ENCODE results near the gene RASSF4. TPM values are rescaled to one million over a fixed set of nuclear protein-coding genes. Genes with fewer than 3 reads are reported as not detected.

RASSF4 gene, protein sequence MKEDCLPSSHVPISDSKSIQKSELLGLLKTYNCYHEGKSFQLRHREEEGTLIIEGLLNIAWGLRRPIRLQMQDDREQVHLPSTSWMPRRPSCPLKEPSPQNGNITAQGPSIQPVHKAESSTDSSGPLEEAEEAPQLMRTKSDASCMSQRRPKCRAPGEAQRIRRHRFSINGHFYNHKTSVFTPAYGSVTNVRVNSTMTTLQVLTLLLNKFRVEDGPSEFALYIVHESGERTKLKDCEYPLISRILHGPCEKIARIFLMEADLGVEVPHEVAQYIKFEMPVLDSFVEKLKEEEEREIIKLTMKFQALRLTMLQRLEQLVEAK
- polyA plus RNA-seq (2013) = 1.9 TPM

DNA sequence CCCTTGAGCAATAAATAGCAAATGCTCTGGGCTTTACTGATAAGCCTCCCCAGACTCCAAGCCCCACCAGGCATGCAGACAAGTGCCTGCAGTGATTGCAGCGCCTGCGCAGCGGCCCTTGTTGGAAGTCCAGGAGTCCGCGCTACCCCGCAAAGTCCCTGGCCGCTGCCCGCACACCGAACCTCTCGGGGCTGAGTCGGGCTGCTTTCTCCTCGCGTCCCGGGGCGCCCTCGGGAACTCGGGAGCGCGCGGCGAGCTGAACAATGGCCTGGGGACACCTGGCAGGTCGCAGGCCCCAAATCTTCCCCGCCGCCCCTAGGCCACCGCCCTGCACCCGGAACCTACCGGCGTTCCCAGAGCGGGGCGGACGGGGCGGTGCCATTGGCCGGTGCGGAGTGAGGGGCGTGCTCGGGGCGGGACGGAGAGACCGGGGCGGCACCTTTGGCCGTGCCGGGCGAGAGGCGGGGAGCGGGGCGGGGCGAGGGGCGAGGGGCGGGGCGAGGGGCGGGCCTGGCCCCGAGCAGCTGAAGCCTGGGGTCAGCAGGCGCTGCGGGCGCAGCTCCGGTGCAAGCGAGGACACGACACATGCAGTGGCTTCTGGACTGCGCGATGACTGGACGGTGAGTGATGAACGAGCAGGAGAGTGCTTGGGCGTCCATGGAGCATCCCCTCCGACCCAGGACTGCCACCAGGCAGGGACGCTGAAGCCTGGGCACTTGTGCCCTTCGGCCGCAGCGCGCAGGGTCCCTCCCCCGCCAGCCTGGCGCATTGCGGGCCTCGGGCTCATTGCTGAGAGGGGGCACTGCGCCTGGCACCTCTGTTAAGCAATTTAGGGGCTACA is at the start of gene RASSF4:
Gene RASSF4 (plus strand): TSS at position 556 of the 841 bp plus-strand sequence. CDS start 10,401 bp downstream, outside the sequence.
- H3K9me3 ChIP-seq (ENCODE audit: control extremely low read depth in 1 of 5, control insufficient read depth in 4 of 5, insufficient read depth in 2 of 5, low read depth in 1 of 5, low read length in 4 of 5) = no peaks in the 10 kb centered on the region
- ChIA-PET POLR2A (no interaction called here), CTCF (no interaction called here)
- H3K27ac ChIP-seq (ENCODE audit: insufficient read depth in 1 of 2, low read depth in 1 of 2, low read length in 2 of 2, poor library complexity in 1 of 2, severe bottlenecking in 2 of 2) = peak within 1 kb of the TSS in 1 of 2 experiments; percentile 60
- peak within 1 kb of the TSS; percentile 57 to 85 (median 79) for H3K4me3 ChIP-seq (ENCODE audit: control insufficient read depth in 1 of 7, extremely low read depth in 1 of 7, insufficient read depth in 4 of 7, low read depth in 2 of 7, low read length in 6 of 7)
- peaks cover 0 to 7% (median 2%) of the 10 kb centered on the region in 4 experiments for H3K36me3 ChIP-seq (ENCODE audit: control insufficient read depth in 4 of 4, insufficient read depth in 4 of 4, low read length in 3 of 4)
- no peaks in the 10 kb centered on the region for H3K27me3 ChIP-seq (replicated peaks in 2 of 5; ENCODE audit: control insufficient read depth in 4 of 5, insufficient read depth in 5 of 5, low read length in 4 of 5)
- peaks cover 6 to 50% (median 24%) of the 10 kb centered on the region in 4 experiments for H3K4me1 ChIP-seq (ENCODE audit: control extremely low read depth in 1 of 4, control insufficient read depth in 4 of 4, insufficient read depth in 4 of 4, low read length in 3 of 4)
- under 1% methylated on average over 40 of the region's 74 CpGs for WGBS (ENCODE audit: insufficient coverage)
- peak; percentile 81 to 89 (median 88) for DNase-seq

DNA sequence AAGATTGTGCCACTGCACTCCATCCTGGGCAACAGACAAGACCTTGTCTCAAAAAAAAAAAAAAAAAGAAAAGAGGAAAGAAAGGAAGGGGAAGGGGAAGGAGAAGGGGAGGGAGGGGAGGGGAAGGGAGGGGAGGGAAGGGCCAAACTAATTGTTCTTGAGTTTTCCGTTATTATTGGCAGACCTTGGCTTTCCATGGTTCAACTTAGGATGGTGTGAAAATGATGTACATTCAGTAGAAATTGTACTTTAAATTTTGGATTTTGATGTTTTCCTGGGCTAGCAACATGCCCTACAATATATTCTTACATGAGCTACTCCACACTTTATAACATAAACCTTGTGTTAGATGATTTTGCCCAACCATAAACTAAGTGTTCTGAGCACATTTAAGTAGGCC is 49.7 kb upstream of the RASSF4 start:
- CTCF ChIA-PET = interaction anchor here (1.0 kb wide), 1 partner anchor 23 kb away, joined by 5 read pairs; no protein-coding TSS in a partner anchor
- DNase-seq = no peak

DNA sequence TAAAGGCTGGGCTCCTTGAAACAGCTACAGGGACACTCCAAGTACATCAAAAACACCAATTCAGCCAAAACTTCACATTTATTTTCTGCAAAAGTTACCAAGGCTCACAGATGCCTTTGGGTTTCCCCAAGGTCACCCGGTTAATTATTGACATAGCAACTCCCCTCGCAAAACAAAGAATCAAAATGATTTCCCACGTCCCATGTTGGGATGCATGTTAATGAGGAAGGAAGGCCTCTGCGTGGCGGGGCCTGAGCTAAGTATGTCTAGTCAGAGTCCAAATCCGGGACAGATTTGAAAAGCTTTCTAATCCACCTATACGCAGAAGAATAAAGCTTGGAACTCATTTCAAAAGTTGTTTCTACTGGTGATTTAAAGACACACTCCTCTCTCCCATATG is 49.0 kb upstream of the RASSF4 start:
- WGBS (ENCODE audit: insufficient coverage) = 79% methylated on average over 7 of the region's 7 CpGs
- CTCF ChIA-PET = interaction anchor here (0.9 kb wide), 1 partner anchor 20 kb away, joined by 3 read pairs; no protein-coding TSS in a partner anchor
- DNase-seq = no peak
- H3K27me3 ChIP-seq (replicated peaks in 2 of 5; ENCODE audit: control insufficient read depth in 4 of 5, insufficient read depth in 5 of 5, low read length in 4 of 5) = no peaks in the 10 kb centered on the region
- H3K4me1 ChIP-seq (ENCODE audit: control extremely low read depth in 1 of 4, control insufficient read depth in 4 of 4, insufficient read depth in 4 of 4, low read length in 3 of 4) = peaks cover 9 to 48% (median 34%) of the 10 kb centered on the region in 4 experiments
- H3K9me3 ChIP-seq (ENCODE audit: control extremely low read depth in 1 of 5, control insufficient read depth in 4 of 5, insufficient read depth in 2 of 5, low read depth in 1 of 5, low read length in 4 of 5) = peaks cover 0 to under 1% (median 0%) of the 10 kb centered on the region in 5 experiments
- POLR2A ChIA-PET = no interaction called here
- no peak overlapping the region for H3K27ac ChIP-seq (ENCODE audit: insufficient read depth in 1 of 2, low read depth in 1 of 2, low read length in 2 of 2, poor library complexity in 1 of 2, severe bottlenecking in 2 of 2)
- peak overlapping the region in 1 of 7 experiments; percentile 52 for H3K4me3 ChIP-seq (ENCODE audit: control insufficient read depth in 1 of 7, extremely low read depth in 1 of 7, insufficient read depth in 4 of 7, low read depth in 2 of 7, low read length in 6 of 7)
- no peaks in the 10 kb centered on the region for H3K36me3 ChIP-seq (ENCODE audit: control insufficient read depth in 4 of 4, insufficient read depth in 4 of 4, low read length in 3 of 4)

More for the DNA sequence above, 49.7 kb upstream of the RASSF4 start:
- Histone ChIP-seq H3K36me3 (ENCODE audit: control insufficient read depth in 4 of 4, insufficient read depth in 4 of 4, low read length in 3 of 4) (no peaks in the 10 kb centered on the region), H3K4me3 (ENCODE audit: control insufficient read depth in 1 of 7, extremely low read depth in 1 of 7, insufficient read depth in 4 of 7, low read depth in 2 of 7, low read length in 6 of 7) (no peak overlapping the region), H3K27ac (ENCODE audit: insufficient read depth in 1 of 2, low read depth in 1 of 2, low read length in 2 of 2, poor library complexity in 1 of 2, severe bottlenecking in 2 of 2) (no peak overlapping the region), H3K9me3 (ENCODE audit: control extremely low read depth in 1 of 5, control insufficient read depth in 4 of 5, insufficient read depth in 2 of 5, low read depth in 1 of 5, low read length in 4 of 5) (peaks cover 0 to 4% (median 0%) of the 10 kb centered on the region in 5 experiments), H3K27me3 (replicated peaks in 2 of 5; ENCODE audit: control insufficient read depth in 4 of 5, insufficient read depth in 5 of 5, low read length in 4 of 5) (no peaks in the 10 kb centered on the region), H3K4me1 (ENCODE audit: control extremely low read depth in 1 of 4, control insufficient read depth in 4 of 4, insufficient read depth in 4 of 4, low read length in 3 of 4) (peaks cover 9 to 44% (median 31%) of the 10 kb centered on the region in 4 experiments)
- POLR2A ChIA-PET = no interaction called here
- WGBS (ENCODE audit: insufficient coverage) = no CpG with 5 or more reads among the region's 1 CpG

DNA sequence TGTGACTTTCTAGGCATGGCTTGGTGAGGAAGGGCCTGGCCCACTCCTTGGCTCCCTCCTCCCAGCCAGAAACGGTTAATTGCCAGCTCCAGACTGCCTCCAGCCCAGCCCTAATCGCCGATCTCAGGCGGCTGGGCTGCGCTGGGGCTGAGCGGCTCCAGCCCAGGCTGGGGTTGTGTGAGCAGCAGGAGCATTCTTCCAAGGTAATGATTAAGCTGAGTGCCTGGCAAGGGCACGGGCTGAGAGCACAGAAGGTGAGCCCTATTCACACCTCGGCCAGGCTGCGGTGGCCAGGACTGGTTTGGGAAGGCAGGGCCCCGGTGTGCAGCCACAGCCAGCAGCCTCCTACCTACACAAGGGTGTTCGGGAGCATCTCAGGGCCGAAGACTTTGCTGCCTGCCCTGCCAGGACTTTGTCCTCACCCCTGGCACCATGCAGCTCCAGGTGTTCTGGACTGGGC is 48.5 kb upstream of the RASSF4 start, which contains the start of gene TMEM72:
Gene TMEM72 (plus strand): TSS at position 257 of the 460 bp plus-strand sequence. CDS start 176 bp downstream, at position 433.
- no peaks in the 10 kb centered on the region for H3K36me3 ChIP-seq (ENCODE audit: control insufficient read depth in 4 of 4, insufficient read depth in 4 of 4, low read length in 3 of 4)
- POLR2A ChIA-PET = no interaction called here
- H3K27me3 ChIP-seq (replicated peaks in 2 of 5; ENCODE audit: control insufficient read depth in 4 of 5, insufficient read depth in 5 of 5, low read length in 4 of 5) = no peaks in the 10 kb centered on the region
- no peak within 1 kb of the TSS for H3K27ac ChIP-seq (ENCODE audit: insufficient read depth in 1 of 2, low read depth in 1 of 2, low read length in 2 of 2, poor library complexity in 1 of 2, severe bottlenecking in 2 of 2)
- CTCF ChIA-PET = interaction anchor here (0.9 kb wide), 1 partner anchor 20 kb away, joined by 3 read pairs; no protein-coding TSS in a partner anchor
- DNase-seq = peak in 2 of 3 donors; percentile 28 to 62
- H3K4me3 ChIP-seq (ENCODE audit: control insufficient read depth in 1 of 7, extremely low read depth in 1 of 7, insufficient read depth in 4 of 7, low read depth in 2 of 7, low read length in 6 of 7) = peak within 1 kb of the TSS in 2 of 7 experiments; percentile 3 to 52
- peaks cover 9 to 48% (median 34%) of the 10 kb centered on the region in 4 experiments for H3K4me1 ChIP-seq (ENCODE audit: control extremely low read depth in 1 of 4, control insufficient read depth in 4 of 4, insufficient read depth in 4 of 4, low read length in 3 of 4)
- no peaks in the 10 kb centered on the region for H3K9me3 ChIP-seq (ENCODE audit: control extremely low read depth in 1 of 5, control insufficient read depth in 4 of 5, insufficient read depth in 2 of 5, low read depth in 1 of 5, low read length in 4 of 5)
- WGBS (ENCODE audit: insufficient coverage) = 43% methylated on average over 11 of the region's 12 CpGs

DNA sequence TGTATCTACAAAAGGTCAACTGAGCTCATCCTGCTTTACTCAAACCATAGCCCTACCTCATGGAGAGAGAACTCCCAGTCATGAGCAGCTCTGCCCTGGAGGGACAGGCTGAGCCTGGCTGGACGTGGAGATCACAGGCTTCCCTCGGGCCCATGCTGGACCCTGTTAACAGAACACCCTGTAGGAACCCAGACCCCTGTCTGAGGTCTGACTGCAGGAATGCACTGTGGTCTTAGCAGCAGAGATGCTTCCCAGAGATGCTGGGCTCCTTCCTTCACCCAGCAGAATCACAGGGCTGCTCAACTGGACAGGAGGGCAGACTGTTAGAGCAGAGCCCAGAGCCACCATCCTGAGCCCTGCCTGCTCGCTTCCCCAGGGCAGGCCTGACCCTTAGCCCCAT is 47.7 kb upstream of the RASSF4 start:
- CTCF ChIA-PET = no interaction called here
- peak overlapping the region in 1 of 7 experiments; percentile 3 for H3K4me3 ChIP-seq (ENCODE audit: control insufficient read depth in 1 of 7, extremely low read depth in 1 of 7, insufficient read depth in 4 of 7, low read depth in 2 of 7, low read length in 6 of 7)
- H3K4me1 ChIP-seq (ENCODE audit: control extremely low read depth in 1 of 4, control insufficient read depth in 4 of 4, insufficient read depth in 4 of 4, low read length in 3 of 4) = peaks cover 9 to 48% (median 34%) of the 10 kb centered on the region in 4 experiments
- POLR2A ChIA-PET = no interaction called here
- H3K36me3 ChIP-seq (ENCODE audit: control insufficient read depth in 4 of 4, insufficient read depth in 4 of 4, low read length in 3 of 4) = no peaks in the 10 kb centered on the region
- H3K27ac ChIP-seq (ENCODE audit: insufficient read depth in 1 of 2, low read depth in 1 of 2, low read length in 2 of 2, poor library complexity in 1 of 2, severe bottlenecking in 2 of 2) = no peak overlapping the region
- 93% methylated on average over 3 of the region's 3 CpGs for WGBS (ENCODE audit: insufficient coverage)
- DNase-seq = no peak
- H3K27me3 ChIP-seq (replicated peaks in 2 of 5; ENCODE audit: control insufficient read depth in 4 of 5, insufficient read depth in 5 of 5, low read length in 4 of 5) = no peaks in the 10 kb centered on the region
- H3K9me3 ChIP-seq (ENCODE audit: control extremely low read depth in 1 of 5, control insufficient read depth in 4 of 5, insufficient read depth in 2 of 5, low read depth in 1 of 5, low read length in 4 of 5) = no peaks in the 10 kb centered on the region

DNA sequence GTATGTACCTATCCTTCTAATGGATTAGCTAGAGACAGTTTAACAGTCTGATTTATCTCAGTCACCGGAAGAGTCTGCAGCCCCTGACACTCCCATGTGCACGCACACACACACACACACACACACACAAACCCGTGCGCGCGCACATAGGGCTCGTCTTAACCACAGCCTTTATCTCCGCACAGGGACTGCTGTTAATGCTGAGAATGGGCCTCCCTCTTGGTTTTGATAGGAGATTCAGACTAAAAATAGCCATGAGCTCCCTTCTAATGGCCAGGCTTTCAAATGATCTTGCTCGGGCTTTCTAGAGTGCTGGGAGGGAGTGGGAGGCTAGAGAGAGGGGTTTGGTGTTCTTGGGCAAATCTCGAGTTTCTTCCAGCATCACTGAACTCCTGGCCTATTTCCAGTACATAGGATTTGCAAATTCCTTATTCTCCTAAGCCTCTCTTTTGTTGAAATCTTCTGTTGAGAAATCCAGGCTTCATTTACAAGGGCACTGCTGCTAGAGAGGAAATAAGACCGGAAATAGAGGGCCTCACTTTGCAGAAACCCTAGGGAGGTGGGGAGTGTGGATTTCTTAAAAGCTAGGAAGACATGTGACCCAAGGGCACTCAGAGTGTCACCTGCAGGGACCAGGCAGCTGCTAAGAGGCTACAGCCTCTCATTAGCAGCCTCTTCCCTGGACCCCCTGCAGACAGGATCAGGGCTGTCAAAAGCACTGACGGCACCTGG is 46.1 kb upstream of the RASSF4 start:
- ChIA-PET POLR2A (no interaction called here), CTCF (interaction anchor here (1.1 to 1.3 kb wide), 2 partner anchors 11 to 49 kb away, joined by 3 read pairs; no protein-coding TSS in a partner anchor)
- H3K36me3 ChIP-seq (ENCODE audit: control insufficient read depth in 4 of 4, insufficient read depth in 4 of 4, low read length in 3 of 4) = no peaks in the 10 kb centered on the region

More for the DNA sequence above, 46.1 kb upstream of the RASSF4 start:
- no CpG with 5 or more reads among the region's 12 CpGs for WGBS (ENCODE audit: insufficient coverage)
- peaks cover 0 to 8% (median 2%) of the 10 kb centered on the region in 5 experiments for H3K9me3 ChIP-seq (ENCODE audit: control extremely low read depth in 1 of 5, control insufficient read depth in 4 of 5, insufficient read depth in 2 of 5, low read depth in 1 of 5, low read length in 4 of 5)
- peak overlapping the region in 5 of 7 experiments; percentile 15 to 51 (median 31) for H3K4me3 ChIP-seq (ENCODE audit: control insufficient read depth in 1 of 7, extremely low read depth in 1 of 7, insufficient read depth in 4 of 7, low read depth in 2 of 7, low read length in 6 of 7)
- no peaks in the 10 kb centered on the region for H3K27me3 ChIP-seq (replicated peaks in 2 of 5; ENCODE audit: control insufficient read depth in 4 of 5, insufficient read depth in 5 of 5, low read length in 4 of 5)
- DNase-seq = peak; percentile 68 to 91 (median 83)
- H3K4me1 ChIP-seq (ENCODE audit: control extremely low read depth in 1 of 4, control insufficient read depth in 4 of 4, insufficient read depth in 4 of 4, low read length in 3 of 4) = peaks cover 9 to 48% (median 34%) of the 10 kb centered on the region in 4 experiments
- no peak overlapping the region for H3K27ac ChIP-seq (ENCODE audit: insufficient read depth in 1 of 2, low read depth in 1 of 2, low read length in 2 of 2, poor library complexity in 1 of 2, severe bottlenecking in 2 of 2)
